Dedifferentiated amniotic fluid mesenchymal stem cell (primary cell): ENCODE measurements around the gene C21orf91.

Source experiments
- DNase-seq: peaks from one replicate; pipeline ENCODE4 v3.0.0-alpha.2; 2016; ENCODE audit errors: extremely low spot score

C21orf91 gene

GRCh38 chr21:17798796-17799195 lies 20.4 kb downstream of the C21orf91 start:
- DNase-seq, result no peak

GRCh38 chr21:17797967-17798366 lies 21.2 kb downstream of the C21orf91 start:
- no peak for DNase-seq

GRCh38 chr21:17796503-17796902 lies 22.7 kb downstream of the C21orf91 start:
- no peak for DNase-seq

- no peak for DNase-seq
Observed at GRCh38 chr21:17796037-17796403, 23.1 kb downstream of the C21orf91 start.

- DNase-seq, result no peak
Observed at GRCh38 chr21:17795146-17796036, 23.8 kb downstream of the C21orf91 start.

- DNase-seq, result no peak
Observed at GRCh38 chr21:17794518-17795145, 24.5 kb downstream of the C21orf91 start.

- DNase-seq, result no peak
Observed at GRCh38 chr21:17793246-17794123, 25.7 kb downstream of the C21orf91 start.

GRCh38 chr21:17789656-17790055 lies 29.5 kb downstream of the C21orf91 start:
- no peak for DNase-seq

- no peak for DNase-seq
Observed at GRCh38 chr21:17789069-17789468, 30.1 kb downstream of the C21orf91 start.

GRCh38 chr21:17786851-17787181 lies 32.3 kb downstream of the C21orf91 start:
- no peak for DNase-seq

- DNase-seq, result no peak
Observed at GRCh38 chr21:17786071-17786850, 32.9 kb downstream of the C21orf91 start.

GRCh38 chr21:17785403-17785788 lies 33.8 kb downstream of the C21orf91 start:
- no peak for DNase-seq

GRCh38 chr21:17784604-17785402 lies 34.4 kb downstream of the C21orf91 start:
- DNase-seq, result no peak

GRCh38 chr21:17784180-17784598 lies 35.0 kb downstream of the C21orf91 start:
- no peak for DNase-seq

- DNase-seq, result no peak
Observed at GRCh38 chr21:17783481-17784179, 35.5 kb downstream of the C21orf91 start.

- no peak for DNase-seq
Observed at GRCh38 chr21:17783003-17783402, 36.2 kb downstream of the C21orf91 start.

GRCh38 chr21:17782051-17782450 lies 37.1 kb downstream of the C21orf91 start:
- no peak for DNase-seq

- no peak for DNase-seq
Observed at GRCh38 chr21:17781524-17781923, 37.6 kb downstream of the C21orf91 start.

- no peak for DNase-seq
Observed at GRCh38 chr21:17780539-17780938, 38.6 kb downstream of the C21orf91 start.

GRCh38 chr21:17779980-17780379 lies 39.2 kb downstream of the C21orf91 start:
- no peak for DNase-seq
